Astrocyte (in vitro differentiated cells and primary cell): ENCODE measurements around the gene ARPP21. TPM values are rescaled to one million over a fixed set of nuclear protein-coding genes. Genes with fewer than 3 reads are reported as not detected.
A peak's percentile ranks its signal among the peaks of the same experiment; 100 is the strongest.

Experiments used
- DNase-seq: peaks from one replicate; pipeline ENCODE4 v3.0.0-alpha.2; 2010; ENCODE audit warnings: low read depth
- FAIRE-seq: peaks from 2 replicates; lab custom pipeline; 2011; peaks lifted over from hg19 to GRCh38; lab: Jason Lieb, UNC
- H2AFZ ChIP-seq: 2 replicates; pipeline ENCODE4 v1.6.0; 2012; ENCODE audit warnings: low read depth, low read length, inconsistent platforms
- H3K27ac ChIP-seq: 2 replicates; pipeline ENCODE4 v1.5.1; 2011; ENCODE audit warnings: low read depth, low read length, inconsistent platforms
- H3K27me3 ChIP-seq: 2 replicates; pipeline ENCODE4 v1.6.0; 2011; ENCODE audit warnings: low read length, inconsistent platforms; ENCODE audit not compliant: insufficient read depth
- H3K36me3 ChIP-seq: 2 replicates; pipeline ENCODE4 v1.5.1; 2011; ENCODE audit warnings: low read length, inconsistent platforms; ENCODE audit not compliant: insufficient read depth
- H3K4me1 ChIP-seq: 2 replicates; pipeline ENCODE4 v1.5.1; 2011; ENCODE audit warnings: low read length, inconsistent platforms; ENCODE audit not compliant: insufficient read depth
- H3K4me2 ChIP-seq: 2 replicates; pipeline ENCODE4 v1.6.0; 2012; ENCODE audit warnings: low read length, inconsistent platforms
- H3K4me3 ChIP-seq: 2 replicates; pipeline ENCODE4 v1.5.1; 2011; ENCODE audit warnings: low read depth, mild to moderate bottlenecking, low read length, inconsistent platforms; ENCODE audit not compliant: insufficient read depth
- H3K79me2 ChIP-seq: 2 replicates; pipeline ENCODE4 v1.6.0; 2012; ENCODE audit warnings: mild to moderate bottlenecking, low read length, inconsistent platforms; ENCODE audit not compliant: insufficient read depth
- H3K9ac ChIP-seq: 2 replicates; pipeline ENCODE4 v1.6.0; 2012; ENCODE audit warnings: mild to moderate bottlenecking, low read length, inconsistent platforms
- H3K9me3 ChIP-seq: 2 replicates; pipeline ENCODE4 v1.5.1; 2012; ENCODE audit warnings: low read depth, mild to moderate bottlenecking, low read length, inconsistent platforms; ENCODE audit not compliant: insufficient read depth
- H4K20me1 ChIP-seq: 2 replicates; pipeline ENCODE4 v1.6.0; 2012; ENCODE audit warnings: low read length, inconsistent platforms; ENCODE audit not compliant: insufficient read depth
- H3K27ac Mint-ChIP-seq: one replicate; pipeline ENCODE4 v1.8.0; 2021; ENCODE audit warnings: mild to moderate bottlenecking, mixed read lengths; ENCODE audit not compliant: unreplicated experiment
- H3K27me3 Mint-ChIP-seq: one replicate; pipeline ENCODE4 v1.8.0; 2021; ENCODE audit warnings: low read depth, mixed read lengths; ENCODE audit not compliant: unreplicated experiment
- H3K36me3 Mint-ChIP-seq: one replicate; pipeline ENCODE4 v1.8.0; 2021; ENCODE audit warnings: low read depth, mixed read lengths; ENCODE audit not compliant: unreplicated experiment
- H3K4me1 Mint-ChIP-seq: one replicate; pipeline ENCODE4 v1.8.0; 2021; ENCODE audit warnings: low read depth, mixed read lengths; ENCODE audit not compliant: unreplicated experiment
- H3K4me3 Mint-ChIP-seq: one replicate; pipeline ENCODE4 v1.8.0; 2021; ENCODE audit warnings: mild to moderate bottlenecking, moderate library complexity, mixed read lengths; ENCODE audit not compliant: unreplicated experiment
- H3K9me3 Mint-ChIP-seq: one replicate; pipeline ENCODE4 v1.8.0; 2021; ENCODE audit warnings: mild to moderate bottlenecking, mixed read lengths; ENCODE audit not compliant: unreplicated experiment
- EZH2 ChIP-seq: IDR thresholded peaks from 2 replicates; pipeline ENCODE4 v1.6.1; 2012; ENCODE audit warnings: mild to moderate bottlenecking, low read length, inconsistent platforms; ENCODE audit not compliant: insufficient read depth
- total RNA-seq: library from RNA; stranded (reverse); gene quantifications from 2 replicates; pipeline ENCODE4 v1.2.1, GENCODE V29; 2021
- TF ChIP-seq, protein P1 (sequence below): IDR thresholded peaks from 2 replicates; pipeline ENCODE4 v1.5.1; 2011; ENCODE audit warnings: low read depth, mild to moderate bottlenecking, inconsistent platforms, low read length, moderate library complexity; ENCODE audit not compliant: insufficient read depth

Gene ARPP21
- total RNA-seq, 1 donor from 2014 or later = 0.45 TPM

DNA sequence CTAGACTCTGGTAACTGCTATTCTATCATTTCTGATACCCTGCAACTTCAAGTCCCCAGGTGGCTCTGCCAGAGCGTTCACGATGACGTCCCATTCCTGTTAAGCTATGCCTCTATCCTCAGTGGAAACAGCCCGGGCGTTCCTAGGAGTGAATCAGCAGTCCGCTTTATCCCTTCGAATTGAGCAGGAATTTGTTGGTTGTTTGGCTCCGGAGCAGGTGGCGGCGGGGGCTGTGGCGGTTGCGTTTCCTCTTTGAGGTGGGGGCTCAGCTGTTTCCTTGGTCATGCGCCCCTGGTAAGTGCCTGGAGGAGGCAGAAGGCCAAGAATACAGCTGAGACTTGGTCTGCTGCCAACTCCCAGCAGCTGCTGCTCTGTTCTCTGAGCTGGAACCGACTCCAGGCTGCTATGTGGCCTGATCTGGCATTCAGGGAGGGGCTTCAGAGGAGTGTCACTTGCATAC, 25.2 kb downstream of the ARPP21 start:
- H3K27ac ChIP-seq = peak overlapping the region; percentile 22
- DNase-seq = peak; percentile 79
- H2AFZ ChIP-seq = peak overlapping the region; percentile 69
- H3K36me3 ChIP-seq = no peaks in the 10 kb centered on the region
- TF ChIP-seq, protein P1, sequence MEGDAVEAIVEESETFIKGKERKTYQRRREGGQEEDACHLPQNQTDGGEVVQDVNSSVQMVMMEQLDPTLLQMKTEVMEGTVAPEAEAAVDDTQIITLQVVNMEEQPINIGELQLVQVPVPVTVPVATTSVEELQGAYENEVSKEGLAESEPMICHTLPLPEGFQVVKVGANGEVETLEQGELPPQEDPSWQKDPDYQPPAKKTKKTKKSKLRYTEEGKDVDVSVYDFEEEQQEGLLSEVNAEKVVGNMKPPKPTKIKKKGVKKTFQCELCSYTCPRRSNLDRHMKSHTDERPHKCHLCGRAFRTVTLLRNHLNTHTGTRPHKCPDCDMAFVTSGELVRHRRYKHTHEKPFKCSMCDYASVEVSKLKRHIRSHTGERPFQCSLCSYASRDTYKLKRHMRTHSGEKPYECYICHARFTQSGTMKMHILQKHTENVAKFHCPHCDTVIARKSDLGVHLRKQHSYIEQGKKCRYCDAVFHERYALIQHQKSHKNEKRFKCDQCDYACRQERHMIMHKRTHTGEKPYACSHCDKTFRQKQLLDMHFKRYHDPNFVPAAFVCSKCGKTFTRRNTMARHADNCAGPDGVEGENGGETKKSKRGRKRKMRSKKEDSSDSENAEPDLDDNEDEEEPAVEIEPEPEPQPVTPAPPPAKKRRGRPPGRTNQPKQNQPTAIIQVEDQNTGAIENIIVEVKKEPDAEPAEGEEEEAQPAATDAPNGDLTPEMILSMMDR = no peak
- no peak for TF ChIP-seq EZH2
- no peaks in the 10 kb centered on the region for H3K79me2 ChIP-seq
- Mint-ChIP-seq H3K4me1 (peaks cover 12% of the 10 kb centered on the region), H3K4me3 (no peak overlapping the region), H3K9me3 (no peaks in the 10 kb centered on the region), H3K27ac (no peak overlapping the region), H3K27me3 (peaks cover 3% of the 10 kb centered on the region), H3K36me3 (no peaks in the 10 kb centered on the region)
- no peaks in the 10 kb centered on the region for H4K20me1 ChIP-seq
- H3K9ac ChIP-seq = peak overlapping the region; percentile 14
- H3K4me3 ChIP-seq = peak overlapping the region; percentile 30
- no peaks in the 10 kb centered on the region for H3K27me3 ChIP-seq
- no peaks in the 10 kb centered on the region for H3K9me3 ChIP-seq
- FAIRE-seq = no peak
- H3K4me1 ChIP-seq = peaks cover 20% of the 10 kb centered on the region
- H3K4me2 ChIP-seq = peak overlapping the region; percentile 74

- H3K36me3 ChIP-seq = no peaks in the 10 kb centered on the region
- H3K9ac ChIP-seq = no peak overlapping the region
- no peaks in the 10 kb centered on the region for H3K9me3 Mint-ChIP-seq
- peaks cover 20% of the 10 kb centered on the region for H3K4me1 ChIP-seq
- H3K27ac ChIP-seq = peak overlapping the region; percentile 22
- FAIRE-seq = no peak
- peak overlapping the region; percentile 74 for H3K4me2 ChIP-seq
- no peak overlapping the region for H3K4me3 ChIP-seq
- H3K4me1 Mint-ChIP-seq = peaks cover 12% of the 10 kb centered on the region
- TF ChIP-seq, protein P1 = no peak
- H3K27ac Mint-ChIP-seq = no peak overlapping the region
- H2AFZ ChIP-seq = peak overlapping the region; percentile 4
- H3K79me2 ChIP-seq = no peaks in the 10 kb centered on the region
- H4K20me1 ChIP-seq = no peaks in the 10 kb centered on the region
- no peaks in the 10 kb centered on the region for H3K27me3 ChIP-seq
- H3K4me3 Mint-ChIP-seq = no peak overlapping the region
- H3K9me3 ChIP-seq = no peaks in the 10 kb centered on the region
- DNase-seq = peak; percentile 46
- H3K36me3 Mint-ChIP-seq = no peaks in the 10 kb centered on the region
- H3K27me3 Mint-ChIP-seq = peaks cover 6% of the 10 kb centered on the region
Observed at GRCh38 chr3:35665390-35666055, 26.2 kb downstream of the ARPP21 start.

- DNase-seq = no peak
Observed at GRCh38 chr3:35666888-35667287, 27.6 kb downstream of the ARPP21 start.

More at GRCh38 chr3:35666888-35667287, 27.6 kb downstream of the ARPP21 start:
- H2AFZ ChIP-seq = no peak overlapping the region
- peaks cover 6% of the 10 kb centered on the region for H3K27me3 Mint-ChIP-seq
- H3K9me3 ChIP-seq = no peaks in the 10 kb centered on the region
- no peak overlapping the region for H3K4me3 Mint-ChIP-seq
- no peaks in the 10 kb centered on the region for H3K36me3 Mint-ChIP-seq
- FAIRE-seq = no peak
- no peaks in the 10 kb centered on the region for H4K20me1 ChIP-seq
- no peak for TF ChIP-seq EZH2
- no peaks in the 10 kb centered on the region for H3K27me3 ChIP-seq
- H3K4me3 ChIP-seq = no peak overlapping the region
- H3K4me2 ChIP-seq = no peak overlapping the region
- H3K27ac ChIP-seq = no peak overlapping the region
- peaks cover 20% of the 10 kb centered on the region for H3K4me1 ChIP-seq
- no peaks in the 10 kb centered on the region for H3K79me2 ChIP-seq
- H3K9me3 Mint-ChIP-seq = no peaks in the 10 kb centered on the region
- H3K4me1 Mint-ChIP-seq = peaks cover 12% of the 10 kb centered on the region
- H3K36me3 ChIP-seq = no peaks in the 10 kb centered on the region
- no peak overlapping the region for H3K9ac ChIP-seq
- no peak overlapping the region for H3K27ac Mint-ChIP-seq
